Upper lobe of right lung (tissue), 1 donor: ENCODE results near the gene MED15. TPM values are rescaled to one million over a fixed set of nuclear protein-coding genes. Genes with fewer than 3 reads are reported as not detected.
"Not testable (repeated sequence)": the region's sequence is repeated elsewhere in the genome, so short reads cannot be mapped to it uniquely, and the experiment has no call there.

Experiments
- ATAC-seq: fragments of 200-7000 bp; cut with Tn5 transposase; one replicate; pipeline ENCODE4 v1.9.1; 2020; ENCODE audit warnings: mild to moderate bottlenecking, moderate library complexity
- DNase-seq: peaks from one replicate; pipeline ENCODE4 v3.0.0-alpha.2; 2020
- H3K27ac ChIP-seq: fragments of 200-600 bp; one replicate; pipeline ENCODE4 v1.8.0; 2022
- H3K27me3 ChIP-seq: fragments of 200-600 bp; one replicate; pipeline ENCODE4 v1.8.0; 2022; ENCODE audit warnings: mild to moderate bottlenecking
- H3K36me3 ChIP-seq: fragments of 200-600 bp; one replicate; pipeline ENCODE4 v1.8.0; 2022
- H3K4me1 ChIP-seq: fragments of 200-600 bp; one replicate; pipeline ENCODE4 v1.8.0; 2022
- H3K4me3 ChIP-seq: fragments of 200-600 bp; one replicate; pipeline ENCODE4 v1.8.0; 2022; ENCODE audit warnings: mild to moderate bottlenecking
- H3K9me3 ChIP-seq: fragments of 200-600 bp; one replicate; pipeline ENCODE4 v1.8.0; 2022
- CTCF ChIP-seq: fragments of 200-600 bp; IDR thresholded peaks from one replicate; pipeline ENCODE4 v1.8.0; 2022; ENCODE audit warnings: antibody characterized with exemption
- intact Hi-C: fragments of 100-400 bp; cut with DNase I; formaldehyde crosslinking; loops from one replicate; pipeline ENCODE4 v1.11.0; 2022
- total RNA-seq: library from RNA; stranded (reverse); fragmentation: NEBNext Ultra II Directional; extraction: Animal tissue kit (Norgen Biotek cat#: 25700); gene quantifications from one replicate; pipeline ENCODE4 v1.2.1, GENCODE V29; 2021
- donor health status: DM: no; HTN: yes; CAD: no; lungs with severe emphysema.

Gene MED15
- total RNA-seq, 1 donor from 2014 or later, result 96.9 TPM

DNA sequence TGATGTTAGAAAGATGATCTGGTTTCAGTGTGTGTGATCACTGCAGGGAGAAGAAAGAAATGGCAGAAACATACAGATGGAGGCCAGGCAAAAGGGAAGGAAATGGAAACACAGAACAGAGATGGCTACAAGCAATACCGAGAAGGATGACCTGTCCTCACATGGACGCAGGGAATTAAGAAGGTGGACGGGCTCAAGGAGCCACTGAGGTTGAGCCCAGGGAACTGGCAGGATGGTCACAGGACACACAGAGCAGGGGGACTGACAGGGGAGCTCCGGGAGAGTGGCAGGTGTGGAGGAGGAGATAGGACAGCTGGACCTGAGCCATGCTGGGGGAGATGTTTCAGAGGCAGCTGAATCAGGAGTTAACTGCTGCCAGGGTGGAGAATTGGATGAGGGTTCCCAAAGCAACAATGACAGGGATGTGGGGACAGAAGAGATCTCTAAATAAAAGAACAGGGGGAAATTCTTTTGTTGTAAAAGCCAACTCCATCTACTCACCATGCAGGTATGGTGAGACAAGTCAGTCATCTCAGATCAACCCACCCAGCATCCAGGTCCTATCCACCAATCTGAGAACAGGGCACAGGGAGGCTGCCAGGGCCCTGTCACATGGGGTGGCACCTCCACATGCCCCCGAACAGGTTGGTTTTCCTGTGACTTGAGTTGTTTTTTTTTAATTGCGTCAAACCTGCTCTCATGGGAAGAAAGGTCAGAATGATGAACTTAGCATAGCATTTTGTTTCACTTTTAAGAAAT, 38.1 kb upstream of the MED15 start:
- Histone ChIP-seq H3K27ac (no peak overlapping the region), H3K27me3 (no peaks in the 10 kb centered on the region), H3K9me3 (no peaks in the 10 kb centered on the region), H3K4me3 (no peak overlapping the region), H3K4me1 (peaks cover 3% of the 10 kb centered on the region), H3K36me3 (peaks cover 9% of the 10 kb centered on the region)
- no peak for TF ChIP-seq CTCF
- ATAC-seq, result no peak
- no peak for DNase-seq
- intact Hi-C loops, result no loop called here

GRCh38 chr22:20470525-20470924, 36.9 kb upstream of the MED15 start:
- H3K4me1 ChIP-seq, intact Hi-C loops, DNase-seq, H3K36me3 ChIP-seq, H3K27me3 ChIP-seq, H3K9me3 ChIP-seq, H3K4me3 ChIP-seq, ATAC-seq, H3K27ac ChIP-seq: not testable (repeated sequence)

GRCh38 chr22:20471126-20471833, 36.1 kb upstream of the MED15 start:
- H3K9me3 ChIP-seq, result no peaks in the 10 kb centered on the region
- DNase-seq (no peak), ATAC-seq (no peak)
- no peak for TF ChIP-seq CTCF
- H3K27me3 ChIP-seq, result no peaks in the 10 kb centered on the region
- no peaks in the 10 kb centered on the region for H3K36me3 ChIP-seq
- H3K4me1 ChIP-seq, result no peaks in the 10 kb centered on the region
- intact Hi-C loops, result no loop called here
- no peak overlapping the region for H3K27ac ChIP-seq
- no peak overlapping the region for H3K4me3 ChIP-seq

DNA sequence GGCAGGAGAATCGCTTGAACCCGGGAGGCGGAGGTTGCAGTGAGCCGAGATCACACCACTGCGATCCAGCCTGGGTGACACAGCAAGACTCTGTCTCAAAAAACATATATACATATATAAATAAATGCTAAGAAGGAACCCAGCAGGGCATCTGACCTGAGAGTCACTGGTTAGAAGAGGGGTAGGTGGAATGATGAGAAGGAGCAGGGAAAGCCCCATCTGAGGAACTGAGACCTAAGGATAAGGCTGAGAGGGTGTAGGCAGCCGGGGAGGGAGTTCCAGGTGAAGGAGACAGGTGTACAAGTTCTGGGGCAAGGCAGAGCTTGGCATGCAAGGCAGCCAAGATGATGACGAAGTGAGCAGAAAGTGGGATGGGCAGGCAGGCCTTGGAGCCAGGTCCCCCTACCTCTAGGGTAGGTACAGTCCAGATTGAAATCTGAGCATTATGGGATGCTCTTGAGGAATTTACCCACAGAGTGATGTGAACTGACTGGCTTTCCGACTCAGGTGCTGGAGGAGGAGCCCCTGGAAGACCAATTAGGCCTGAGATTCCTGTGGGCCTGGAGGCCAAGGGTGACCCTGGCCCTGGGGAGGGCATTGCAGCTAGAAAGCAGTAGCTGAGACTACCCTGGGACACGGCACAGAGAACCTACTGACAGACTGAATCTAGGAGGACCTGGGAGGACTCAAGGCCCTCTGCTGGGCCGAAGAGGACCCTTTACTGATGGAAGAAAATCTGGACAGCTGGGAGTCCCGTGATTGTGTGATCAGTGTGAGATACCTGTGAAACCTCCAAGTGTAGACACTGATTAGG, 34.6 kb upstream of the MED15 start:
- TF ChIP-seq CTCF, result no peak
- H3K36me3 ChIP-seq, result no peaks in the 10 kb centered on the region
- H3K9me3 ChIP-seq, result no peaks in the 10 kb centered on the region
- DNase-seq, result peak; percentile 6
- no peak overlapping the region for H3K27ac ChIP-seq
- H3K27me3 ChIP-seq, result no peaks in the 10 kb centered on the region
- intact Hi-C loops, result no loop called here
- H3K4me3 ChIP-seq, result no peak overlapping the region
- no peaks in the 10 kb centered on the region for H3K4me1 ChIP-seq
- ATAC-seq, result no peak

GRCh38 chr22:20475115-20475436, 32.3 kb upstream of the MED15 start:
- Histone ChIP-seq H3K27me3 (no peaks in the 10 kb centered on the region), H3K27ac (no peak overlapping the region), H3K36me3 (no peaks in the 10 kb centered on the region), H3K4me3 (no peak overlapping the region), H3K9me3 (no peaks in the 10 kb centered on the region), H3K4me1 (no peaks in the 10 kb centered on the region)
- no peak for ATAC-seq
- DNase-seq, result no peak
- intact Hi-C loops, result no loop called here
- no peak for TF ChIP-seq CTCF

DNA sequence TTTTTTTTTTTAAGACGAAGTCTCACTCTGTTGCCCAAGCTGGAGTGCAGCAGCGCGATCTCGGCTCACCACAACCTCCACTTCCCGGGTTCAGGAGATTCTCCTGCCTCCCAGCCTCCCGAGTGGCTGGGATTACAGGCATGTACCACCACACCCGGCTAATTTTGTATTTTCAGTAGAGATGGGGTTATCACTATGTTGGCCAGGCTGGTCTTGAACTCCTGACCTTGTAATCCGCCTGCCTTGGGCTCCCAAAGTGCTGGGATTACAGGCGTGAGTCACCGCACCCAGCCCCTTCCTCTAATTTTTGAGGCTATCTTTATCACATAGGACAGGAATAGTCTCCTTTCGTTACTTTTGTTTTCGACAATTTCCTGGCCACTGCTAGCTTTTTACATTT, 31.8 kb upstream of the MED15 start:
- ATAC-seq, intact Hi-C loops, H3K9me3 ChIP-seq, H3K4me3 ChIP-seq, DNase-seq, H3K27me3 ChIP-seq, H3K36me3 ChIP-seq, H3K27ac ChIP-seq, H3K4me1 ChIP-seq: not testable (repeated sequence)

GRCh38 chr22:20478059-20478458, 29.4 kb upstream of the MED15 start:
- H3K27me3 ChIP-seq, DNase-seq, intact Hi-C loops, H3K4me3 ChIP-seq, H3K36me3 ChIP-seq, H3K27ac ChIP-seq, ATAC-seq, H3K4me1 ChIP-seq, H3K9me3 ChIP-seq: not testable (repeated sequence)
